Ectodermal cell (in vitro differentiated cells): ENCODE data around the gene CFAP70.

Experiments
- H3K27ac ChIP-seq: 2 replicates; pipeline ENCODE4 v1.7.0; 2013; ENCODE audit warnings: mild to moderate bottlenecking, low read depth, low read length; ENCODE audit not compliant: insufficient read depth, poor library complexity, severe bottlenecking
- H3K27me3 ChIP-seq: 2 replicates; pipeline ENCODE4 v1.7.0; 2013; ENCODE audit warnings: mild to moderate bottlenecking, low read length; ENCODE audit not compliant: insufficient read depth, control insufficient read depth, poor library complexity, severe bottlenecking
- H3K36me3 ChIP-seq: one replicate; pipeline ENCODE4 v1.7.0; 2013; ENCODE audit warnings: low read length; ENCODE audit not compliant: control insufficient read depth, insufficient read depth
- H3K4me1 ChIP-seq: one replicate; pipeline ENCODE4 v1.7.0; 2013; ENCODE audit warnings: low read length; ENCODE audit not compliant: control insufficient read depth, insufficient read depth
- H3K4me3 ChIP-seq: 2 replicates; pipeline ENCODE4 v1.7.0; 2013; ENCODE audit warnings: low read depth, low read length, control low read depth; ENCODE audit not compliant: insufficient read depth
- H3K9me3 ChIP-seq: 2 replicates; pipeline ENCODE4 v1.7.0; 2013; ENCODE audit warnings: mild to moderate bottlenecking, low read length, moderate library complexity; ENCODE audit not compliant: control insufficient read depth
- WGBS, 2 experiments: methylation state at CpG; one replicate each; pipeline ENCODE4 v1.1.7; 2013; ENCODE audit warnings: missing lambda C conversion rate in 2 of 2; 5-methylcytosine and 5-hydroxymethylcytosine counted together

Gene CFAP70

GRCh38 chr10:73205081-73205480 is 153.6 kb downstream of the CFAP70 start:
- H3K27ac ChIP-seq = no peak overlapping the region
- WGBS, 2 experiments = 92 to 94% methylated on average over 3 of the region's 3 CpGs
- H3K9me3 ChIP-seq = peaks cover 2% of the 10 kb centered on the region
- H3K36me3 ChIP-seq = peaks cover 10% of the 10 kb centered on the region
- no peak overlapping the region for H3K4me3 ChIP-seq
- no peaks in the 10 kb centered on the region for H3K27me3 ChIP-seq
- no peaks in the 10 kb centered on the region for H3K4me1 ChIP-seq
